Sigmoid colon (tissue), 4 donors: ENCODE measurements around the gene CLMN.

ENCODE experiments used
- CTCF ChIP-seq, 4 experiments: fragments of 450-650 bp in 3 of 4; fragments of 200-600 bp in 1 of 4; IDR thresholded peaks; one replicate each; pipeline ENCODE4 v1.5.1; 2016 to 2019; ENCODE audit warnings: antibody characterized with exemption in 4 of 4, mild to moderate bottlenecking in 3 of 4, moderate library complexity in 2 of 4
- EP300 ChIP-seq, 4 donors: sonication (generic); formaldehyde crosslinking; IDR thresholded peaks; one replicate each; pipeline ENCODE4 v1.6.1; 2017; ENCODE audit warnings: antibody characterized with exemption in 4 of 4

GRCh38 chr14:95313190-95313589 is 6.5 kb downstream of the CLMN start:
- TF ChIP-seq CTCF (IDR thresholded peaks at IDR 0.05) (no peak), EP300 (IDR thresholded peaks at IDR 0.05) (no peak)
